HepG2 (cell line): ENCODE measurements around the gene ZBP1. TPM values are rescaled to one million over a fixed set of nuclear protein-coding genes. Genes with fewer than 3 reads are reported as not detected.

Source experiments
- AHDC1 ChIP-seq: sonication (generic); formaldehyde crosslinking; IDR thresholded peaks from 2 replicates; pipeline ENCODE4 v1.5.1; 2020; ENCODE audit warnings: mild to moderate bottlenecking, missing genetic modification reagents, borderline replicate concordance
- ATRX ChIP-seq: sonication (generic); formaldehyde crosslinking; IDR thresholded peaks from 2 replicates; pipeline ENCODE4 v1.4.0; 2020; ENCODE audit warnings: missing genetic modification reagents, borderline replicate concordance
- BCL3 ChIP-seq: sonication (generic); formaldehyde crosslinking; IDR thresholded peaks from 2 replicates; pipeline ENCODE4 v1.5.1; 2020; ENCODE audit warnings: mild to moderate bottlenecking, missing genetic modification reagents, moderate library complexity
- DZIP1 ChIP-seq: sonication (generic); formaldehyde crosslinking; IDR thresholded peaks from 2 replicates; pipeline ENCODE4 v1.5.0; 2020; ENCODE audit warnings: mild to moderate bottlenecking, missing genetic modification reagents
- FOXO1 ChIP-seq: sonication (generic); formaldehyde crosslinking; IDR thresholded peaks from 2 replicates; pipeline ENCODE4 v1.4.0; 2020; ENCODE audit warnings: missing genetic modification reagents
- KDM5A ChIP-seq: fragments of 200-600 bp; sonication (generic); IDR thresholded peaks from 2 replicates; pipeline ENCODE4 v1.7.0; 2018; ENCODE audit warnings: antibody characterized with exemption, mild to moderate bottlenecking, low read length, borderline replicate concordance
- TARDBP ChIP-seq: sonication (generic); formaldehyde crosslinking; IDR thresholded peaks from 2 replicates; pipeline ENCODE4 v1.8.0; 2022; ENCODE audit warnings: mild to moderate bottlenecking, missing genetic modification reagents
- ZFAT ChIP-seq: sonication (generic); formaldehyde crosslinking; conservative IDR thresholded peaks from 2 replicates; pipeline ENCODE4 v1.8.1; 2023; ENCODE audit warnings: missing genetic modification reagents, inconsistent platforms
- ZNF788 ChIP-seq: sonication (generic); formaldehyde crosslinking; IDR thresholded peaks from 2 replicates; pipeline ENCODE4 v1.5.0; 2020; ENCODE audit warnings: mild to moderate bottlenecking, missing genetic modification reagents, borderline replicate concordance
- polyA plus RNA-seq, 8 experiments: library from polyadenylated mRNA; depleted of rRNA in 3 of 8; stranded (reverse) in 7 of 8; unstranded in 1 of 8; fragments of >200 nt; fragmentation: Illumina TruSeq in 4 of 8; extraction: Trizol in 4 of 8; gene quantifications; 2 replicates each; pipeline versions ENCODE4 v1.2.1 to v1.2.3, GENCODE V29; 2011 to 2016; ENCODE audit warnings: low read depth in 4 of 8, missing spikeins in 1 of 8, mixed read lengths in 1 of 8; ENCODE audit not compliant: insufficient read depth in 1 of 8
- total RNA-seq, 5 experiments: library from RNA; depleted of rRNA; stranded (reverse); fragments of >200 nt; fragmentation: Illumina TruSeq; extraction: Trizol; gene quantifications; 2 replicates each; pipeline ENCODE4 v1.2.3, GENCODE V29; 2016; ENCODE audit warnings: low read depth in 1 of 5
- TF ChIP-seq, protein P1 (sequence below): IDR thresholded peaks from 2 replicates; pipeline ENCODE4 v1.6.1; 2016; ENCODE audit warnings: low read depth, missing genetic modification reagents, missing compliant biosample characterization
- TF ChIP-seq, protein P2 (sequence below): sonication (generic); formaldehyde crosslinking; IDR thresholded peaks from 2 replicates; pipeline ENCODE4 v1.5.1; 2020; ENCODE audit warnings: missing genetic modification reagents, mild to moderate bottlenecking, borderline replicate concordance

The ZBP1 gene
- total and polyA plus RNA-seq, 2 of the 13 experiments (the other 11 are each of a cell fraction or from before 2014, with no cell fraction given): not detected

DNA sequence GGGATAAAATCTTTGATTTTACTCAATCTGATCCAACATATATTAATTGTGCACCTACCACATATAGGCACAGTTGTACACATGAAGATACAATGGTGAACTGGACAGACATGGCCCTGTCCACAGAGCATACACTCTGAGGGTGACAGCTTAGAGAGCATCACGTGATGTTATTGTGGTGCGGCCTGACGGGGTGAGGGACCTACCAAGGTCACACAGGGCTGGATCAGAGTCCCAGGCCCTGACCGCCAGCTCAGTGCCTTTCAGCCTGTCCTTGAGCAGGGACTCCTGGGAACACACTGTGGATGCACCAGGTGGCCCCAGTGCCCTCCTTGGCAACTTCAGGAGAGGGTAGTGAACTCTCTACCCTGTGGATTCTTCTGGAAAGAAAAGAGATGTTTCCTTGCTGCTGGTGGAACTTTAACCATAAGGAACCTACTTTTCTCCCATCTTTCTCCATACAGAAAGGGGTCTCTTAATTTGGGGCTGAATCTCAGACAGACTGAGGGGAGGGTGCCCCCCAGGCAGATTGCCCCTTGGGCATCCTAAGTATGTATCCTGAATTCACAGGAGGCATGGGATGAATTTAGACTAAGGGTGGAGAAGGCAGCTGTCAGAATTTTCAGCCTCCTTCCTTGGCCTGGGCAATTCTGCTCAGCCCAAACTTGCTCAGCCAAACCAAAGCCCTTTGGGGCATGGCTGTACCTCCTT, 32.8 kb downstream of the ZBP1 start (continued):
- TF ChIP-seq, protein P1, sequence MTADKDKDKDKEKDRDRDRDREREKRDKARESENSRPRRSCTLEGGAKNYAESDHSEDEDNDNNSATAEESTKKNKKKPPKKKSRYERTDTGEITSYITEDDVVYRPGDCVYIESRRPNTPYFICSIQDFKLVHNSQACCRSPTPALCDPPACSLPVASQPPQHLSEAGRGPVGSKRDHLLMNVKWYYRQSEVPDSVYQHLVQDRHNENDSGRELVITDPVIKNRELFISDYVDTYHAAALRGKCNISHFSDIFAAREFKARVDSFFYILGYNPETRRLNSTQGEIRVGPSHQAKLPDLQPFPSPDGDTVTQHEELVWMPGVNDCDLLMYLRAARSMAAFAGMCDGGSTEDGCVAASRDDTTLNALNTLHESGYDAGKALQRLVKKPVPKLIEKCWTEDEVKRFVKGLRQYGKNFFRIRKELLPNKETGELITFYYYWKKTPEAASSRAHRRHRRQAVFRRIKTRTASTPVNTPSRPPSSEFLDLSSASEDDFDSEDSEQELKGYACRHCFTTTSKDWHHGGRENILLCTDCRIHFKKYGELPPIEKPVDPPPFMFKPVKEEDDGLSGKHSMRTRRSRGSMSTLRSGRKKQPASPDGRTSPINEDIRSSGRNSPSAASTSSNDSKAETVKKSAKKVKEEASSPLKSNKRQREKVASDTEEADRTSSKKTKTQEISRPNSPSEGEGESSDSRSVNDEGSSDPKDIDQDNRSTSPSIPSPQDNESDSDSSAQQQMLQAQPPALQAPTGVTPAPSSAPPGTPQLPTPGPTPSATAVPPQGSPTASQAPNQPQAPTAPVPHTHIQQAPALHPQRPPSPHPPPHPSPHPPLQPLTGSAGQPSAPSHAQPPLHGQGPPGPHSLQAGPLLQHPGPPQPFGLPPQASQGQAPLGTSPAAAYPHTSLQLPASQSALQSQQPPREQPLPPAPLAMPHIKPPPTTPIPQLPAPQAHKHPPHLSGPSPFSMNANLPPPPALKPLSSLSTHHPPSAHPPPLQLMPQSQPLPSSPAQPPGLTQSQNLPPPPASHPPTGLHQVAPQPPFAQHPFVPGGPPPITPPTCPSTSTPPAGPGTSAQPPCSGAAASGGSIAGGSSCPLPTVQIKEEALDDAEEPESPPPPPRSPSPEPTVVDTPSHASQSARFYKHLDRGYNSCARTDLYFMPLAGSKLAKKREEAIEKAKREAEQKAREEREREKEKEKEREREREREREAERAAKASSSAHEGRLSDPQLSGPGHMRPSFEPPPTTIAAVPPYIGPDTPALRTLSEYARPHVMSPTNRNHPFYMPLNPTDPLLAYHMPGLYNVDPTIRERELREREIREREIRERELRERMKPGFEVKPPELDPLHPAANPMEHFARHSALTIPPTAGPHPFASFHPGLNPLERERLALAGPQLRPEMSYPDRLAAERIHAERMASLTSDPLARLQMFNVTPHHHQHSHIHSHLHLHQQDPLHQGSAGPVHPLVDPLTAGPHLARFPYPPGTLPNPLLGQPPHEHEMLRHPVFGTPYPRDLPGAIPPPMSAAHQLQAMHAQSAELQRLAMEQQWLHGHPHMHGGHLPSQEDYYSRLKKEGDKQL (CRISPR knock-in tag): peak; percentile 57; the same call in 1 of the 2 replicates
- TF ChIP-seq ZFAT (no peak), ZNF788 (CRISPR knock-in tag) (peak; percentile 93; the same call in 1 of the 2 replicates), AHDC1 (CRISPR knock-in tag) (peak; percentile 90; the same call in 1 of the 2 replicates), TARDBP (peak; percentile 93; the same call in 1 of the 2 replicates), ATRX (CRISPR knock-in tag) (no peak), DZIP1 (CRISPR knock-in tag) (no peak), FOXO1 (CRISPR knock-in tag) (peak; percentile 99), KDM5A (no peak), BCL3 (peak; percentile 74; the same call in 1 of the 2 replicates)
- TF ChIP-seq, protein P2, sequence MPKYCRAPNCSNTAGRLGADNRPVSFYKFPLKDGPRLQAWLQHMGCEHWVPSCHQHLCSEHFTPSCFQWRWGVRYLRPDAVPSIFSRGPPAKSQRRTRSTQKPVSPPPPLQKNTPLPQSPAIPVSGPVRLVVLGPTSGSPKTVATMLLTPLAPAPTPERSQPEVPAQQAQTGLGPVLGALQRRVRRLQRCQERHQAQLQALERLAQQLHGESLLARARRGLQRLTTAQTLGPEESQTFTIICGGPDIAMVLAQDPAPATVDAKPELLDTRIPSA (CRISPR knock-in tag): peak; percentile 77; the same call in 1 of the 2 replicates
